Measurements from ENCODE around the gene BCAS3.

DNA sequence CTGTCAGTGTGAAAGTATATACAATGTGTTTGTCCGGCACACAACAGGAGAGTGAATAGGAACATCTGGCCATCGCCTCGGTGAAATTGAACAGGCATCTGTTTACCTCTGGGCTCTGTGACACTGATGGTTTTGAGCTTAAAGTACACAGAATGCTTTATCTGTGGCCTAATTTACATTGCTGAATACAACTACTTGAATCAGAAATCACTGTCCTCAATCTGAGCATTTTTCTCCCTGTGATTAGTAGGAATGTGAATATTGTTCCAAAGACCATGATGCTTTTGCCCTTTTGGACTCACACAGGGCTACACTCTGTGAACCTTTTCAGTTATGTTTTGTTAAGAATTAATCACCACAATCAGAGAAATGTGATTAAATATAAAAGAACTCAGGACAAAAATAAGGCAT is 399.0 kb downstream of the BCAS3 start:
- peak; percentile 58 for TF ChIP-seq GATA2 (IDR thresholded peaks at IDR 0.05; ENCODE audit: low read depth, low read length)
- TF ChIP-seq GATA3 (IDR thresholded peaks at IDR 0.05; ENCODE audit: low read depth, low read length) = peak; percentile 55; the same call in 1 of the 2 replicates

All from SH-SY5Y (cell line).